A549 (cell line): ENCODE results near the gene C2orf42. TPM values are rescaled to one million over a fixed set of nuclear protein-coding genes. Genes with fewer than 3 reads are reported as not detected.
A peak's percentile ranks its signal among the peaks of the same experiment; 100 is the strongest.

Source experiments
- ATAC-seq, 2 experiments: fragments of 200-7000 bp in 1 of 2; fragments of >200 bp in 1 of 2; cut with Nextera tagmentation in 1 of 2; cut with Tn5 transposase in 1 of 2; 3 replicates each; pipeline versions ENCODE4 v1.8.0 to v1.9.1; 2018 to 2020; ENCODE audit warnings: mild to moderate bottlenecking in 1 of 2, moderate library complexity in 1 of 2
- CTCF ChIA-PET: fragments of 300-600 bp; sonication (Branson Sonifier 250); formaldehyde crosslinking; extraction: SDS; loops from one replicate; lab custom pipeline; 2021; ENCODE audit warnings: antibody characterized with exemption, inconsistent platforms; lab: Yijun Ruan, JAX
- POLR2A ChIA-PET: fragments of 350-600 bp; formaldehyde crosslinking; extraction: SDS; loops from one replicate; lab custom pipeline; 2021; ENCODE audit warnings: antibody characterized with exemption, inconsistent platforms; lab: Yijun Ruan, JAX
- DNase-seq, 2 experiments: peaks; one replicate each; pipeline versions ENCODE4 v3.0.0 to v3.0.0-alpha.2; 2011 to 2016; ENCODE audit warnings: low read depth in 1 of 2, low spot score in 1 of 2
- FAIRE-seq: peaks from 2 replicates; lab custom pipeline; 2011; peaks lifted over from hg19 to GRCh38; lab: Jason Lieb, UNC
- H3K27ac ChIP-seq, 2 experiments: fragments of >200 bp; sonication (Bioruptor Twin); formaldehyde crosslinking; 3 replicates each; pipeline ENCODE4 v1.5.1; 2016 to 2017
- H3K4me1 ChIP-seq: fragments of >200 bp; sonication (Bioruptor Twin); formaldehyde crosslinking; 3 replicates; pipeline ENCODE4 v1.6.1; 2016
- H3K4me2 ChIP-seq: fragments of >200 bp; sonication (Bioruptor Twin); formaldehyde crosslinking; 3 replicates; pipeline ENCODE4 v1.6.1; 2016
- H3K4me3 ChIP-seq: fragments of >200 bp; sonication (Bioruptor Twin); formaldehyde crosslinking; 3 replicates; pipeline ENCODE4 v1.5.1; 2016
- H3K9me3 ChIP-seq: fragments of >200 bp; sonication (Bioruptor Twin); formaldehyde crosslinking; 3 replicates; pipeline ENCODE4 v1.6.1; 2016
- BHLHE40 ChIP-seq: IDR thresholded peaks from 2 replicates; pipeline ENCODE4 v1.6.1; 2012; ENCODE audit warnings: low read depth, low read length, inconsistent platforms
- CEBPB ChIP-seq, 2 experiments: fragments of >200 bp in 1 of 2; sonication (Bioruptor Twin) in 1 of 2; formaldehyde crosslinking in 1 of 2; IDR thresholded peaks; 2 replicates each; pipeline ENCODE4 v1.6.1; 2012 to 2016
- CHD4 ChIP-seq: fragments of 200-600 bp; sonication (generic); IDR thresholded peaks from 2 replicates; pipeline ENCODE4 v1.6.1; 2016; ENCODE audit warnings: antibody characterized with exemption, mild to moderate bottlenecking, borderline replicate concordance
- E2F6 ChIP-seq: IDR thresholded peaks from 2 replicates; pipeline ENCODE4 v1.6.1; 2012; ENCODE audit warnings: low read depth, borderline replicate concordance
- FOSL2 ChIP-seq, 2 experiments: fragments of 450-650 bp in 1 of 2; fragments of >200 bp in 1 of 2; sonication (Bioruptor Twin) in 1 of 2; formaldehyde crosslinking; IDR thresholded peaks; 2 replicates each; pipeline versions ENCODE4 v1.5.0 to v1.6.1; 2016 to 2020; ENCODE audit warnings: mild to moderate bottlenecking in 1 of 2, moderate library complexity in 1 of 2
- HMGXB4 ChIP-seq: fragments of 250-450 bp; sonication (Bioruptor Pico); IDR thresholded peaks from 2 replicates; pipeline ENCODE4 v1.5.0; 2021; ENCODE audit warnings: mild to moderate bottlenecking, moderate library complexity, borderline replicate concordance
- JUN ChIP-seq, 2 experiments: fragments of >200 bp; sonication (Bioruptor Twin); formaldehyde crosslinking; IDR thresholded peaks; 2 replicates in 1 of 2; 3 replicates in 1 of 2; pipeline ENCODE4 v1.6.1; 2016 to 2017
- MYC ChIP-seq: IDR thresholded peaks from 2 replicates; pipeline ENCODE4 v1.6.1; 2012; ENCODE audit warnings: mild to moderate bottlenecking, inconsistent platforms, low read length, improper control_type of control experiment, borderline replicate concordance
- NFE2L2 ChIP-seq: fragments of 150-350 bp; conservative IDR thresholded peaks from 2 replicates; pipeline ENCODE4 v1.6.1; 2014; ENCODE audit warnings: low read length
- NR3C1 ChIP-seq: fragments of >200 bp; sonication (Bioruptor Twin); formaldehyde crosslinking; IDR thresholded peaks from 3 replicates; pipeline ENCODE4 v1.6.1; 2017
- POLR2A ChIP-seq: IDR thresholded peaks from 2 replicates; pipeline ENCODE4 v1.6.1; 2012; ENCODE audit warnings: mild to moderate bottlenecking, low read length
- POLR2AphosphoS2 ChIP-seq: conservative IDR thresholded peaks from 2 replicates; pipeline ENCODE4 v1.6.1; 2012; ENCODE audit warnings: low read length, improper control_type of control experiment, inconsistent platforms
- RAD21 ChIP-seq, 2 experiments: fragments of >200 bp in 1 of 2; sonication (Bioruptor Twin) in 1 of 2; formaldehyde crosslinking in 1 of 2; IDR thresholded peaks in 1 of 2; conservative IDR thresholded peaks in 1 of 2; 2 replicates in 1 of 2; 3 replicates in 1 of 2; pipeline ENCODE4 v1.6.1; 2012 to 2018; ENCODE audit warnings: inconsistent platforms in 1 of 2
- RARB ChIP-seq: fragments of 250-450 bp; sonication (Bioruptor Pico); IDR thresholded peaks from 2 replicates; pipeline ENCODE4 v1.8.0; 2021; ENCODE audit warnings: mild to moderate bottlenecking, moderate library complexity
- ZNF302 ChIP-seq: fragments of 250-450 bp; sonication (Bioruptor Pico); IDR thresholded peaks from 2 replicates; pipeline ENCODE4 v1.9.0; 2021; ENCODE audit warnings: inconsistent platforms, mild to moderate bottlenecking, moderate library complexity
- ZSCAN20 ChIP-seq: fragments of 250-450 bp; sonication (Bioruptor Pico); IDR thresholded peaks from 2 replicates; pipeline ENCODE4 v1.8.0; 2022; ENCODE audit warnings: mild to moderate bottlenecking, moderate library complexity
- WGBS: methylation state at CpG from one replicate; pipeline ENCODE4 v1.1.6; 2017; ENCODE audit errors: missing lambda C conversion rate; 5-methylcytosine and 5-hydroxymethylcytosine counted together
- polyA plus RNA-seq, 4 experiments: library from polyadenylated mRNA; depleted of rRNA in 3 of 4; stranded (reverse); fragments of >200 nt; fragmentation: RNase III in 1 of 4; extraction: RNeasy Plus Mini Kit Qiagen cat#74134 plus additional on column Dnase treatment in 1 of 4; gene quantifications; 2 replicates in 3 of 4; 3 replicates in 1 of 4; pipeline ENCODE4 v1.2.3, GENCODE V29; 2011 to 2017
- TF ChIP-seq, protein P1 (sequence below): fragments of 250-450 bp; sonication (Bioruptor Pico); IDR thresholded peaks from 2 replicates; pipeline ENCODE4 v1.5.0; 2020; ENCODE audit warnings: low read depth, mild to moderate bottlenecking, moderate library complexity
- TF ChIP-seq, protein P2 (sequence below): fragments of >200 bp; sonication (Bioruptor Twin); formaldehyde crosslinking; IDR thresholded peaks from 3 replicates; pipeline ENCODE4 v1.6.1; 2016
- TF ChIP-seq, protein P3 (sequence below): fragments of 150-350 bp; IDR thresholded peaks from 2 replicates; pipeline ENCODE4 v1.6.1; 2014; ENCODE audit warnings: low read depth, mild to moderate bottlenecking, low read length
- TF ChIP-seq, protein P4 (sequence below): fragments of 200-600 bp; sonication (generic); IDR thresholded peaks from 2 replicates; pipeline ENCODE4 v1.6.1; 2016; ENCODE audit warnings: antibody characterized with exemption, mild to moderate bottlenecking, moderate library complexity

Gene C2orf42
- polyA plus RNA-seq, 2 of the 4 experiments (the other 2 are of a cell fraction), result 9.5 to 10.4 TPM

- no peak for TF ChIP-seq MYC
- TF ChIP-seq FOSL2 (IDR thresholded peaks at IDR 0.05), result no peak
- no peak for TF ChIP-seq FOSL2 (CRISPR knock-in tag; IDR thresholded peaks at IDR 0.05)
- no peak for TF ChIP-seq E2F6
- no peak for TF ChIP-seq JUN (IDR thresholded peaks at IDR 0.05)
- no peak for TF ChIP-seq ZSCAN20
- TF ChIP-seq, all 56 proteins: peak for 0
- WGBS, result 59% methylated on average over 1 of the region's 1 CpG
- Histone ChIP-seq H3K4me3 (no peak overlapping the region), H3K27ac (peak overlapping the region; percentile 1 to 31; a peak in 4 of 6 replicates), H3K4me2 (peak overlapping the region; percentile 48), H3K9me3 (no peaks in the 10 kb centered on the region), H3K4me1 (peaks cover 47% of the 10 kb centered on the region)
- CTCF ChIA-PET, result interaction anchor here (0.9 to 3.9 kb wide), 3 partner anchors 8 to 216 kb away, joined by 4 to 12 read pairs (median 5); no protein-coding TSS in a partner anchor
- ATAC-seq, result no peak
- no peak for FAIRE-seq
- POLR2A ChIA-PET, result interaction anchor here (0.9 to 1.9 kb wide), 3 partner anchors 8 to 214 kb away, joined by 3 to 11 read pairs (median 4); no protein-coding TSS in a partner anchor
- no peak for DNase-seq
These were observed 62.8 kb downstream of the C2orf42 start for GRCh38 chr2:70128005-70128404.

- Histone ChIP-seq H3K4me3 (no peak overlapping the region), H3K27ac (peak overlapping the region in 1 of 2 experiments; percentile 99; a peak in 4 of 6 replicates), H3K4me2 (no peak overlapping the region)
- POLR2A ChIA-PET, result interaction anchor here (1.9 to 3.0 kb wide), 2 partner anchors 9 to 10 kb away, joined by 11 to 156 read pairs; no protein-coding TSS in a partner anchor
- TF ChIP-seq BHLHE40 (no peak), NR3C1 (no peak), RAD21 (conservative IDR thresholded peaks at IDR 0.05 in 1 of 2, IDR thresholded peaks at IDR 0.05 in 1 of 2) (no peak), CHD4 (no peak), ZNF302 (CRISPR knock-in tag) (no peak), RARB (CRISPR knock-in tag) (no peak)
- TF ChIP-seq, all 56 proteins: peak for 0
- H3K4me1 ChIP-seq, result peaks cover 36% of the 10 kb centered on the region
- no peak for ATAC-seq
- no peak for DNase-seq
- FAIRE-seq, result no peak
- 92% methylated on average over 2 of the region's 2 CpGs for WGBS
- CTCF ChIA-PET, result interaction anchor here (0.7 to 3.9 kb wide), 8 partner anchors 10 to 214 kb away, joined by 3 to 18 read pairs (median 4); no protein-coding TSS in a partner anchor
- H3K9me3 ChIP-seq, result no peaks in the 10 kb centered on the region
These were observed 64.4 kb downstream of the C2orf42 start for GRCh38 chr2:70126413-70126812.

DNA sequence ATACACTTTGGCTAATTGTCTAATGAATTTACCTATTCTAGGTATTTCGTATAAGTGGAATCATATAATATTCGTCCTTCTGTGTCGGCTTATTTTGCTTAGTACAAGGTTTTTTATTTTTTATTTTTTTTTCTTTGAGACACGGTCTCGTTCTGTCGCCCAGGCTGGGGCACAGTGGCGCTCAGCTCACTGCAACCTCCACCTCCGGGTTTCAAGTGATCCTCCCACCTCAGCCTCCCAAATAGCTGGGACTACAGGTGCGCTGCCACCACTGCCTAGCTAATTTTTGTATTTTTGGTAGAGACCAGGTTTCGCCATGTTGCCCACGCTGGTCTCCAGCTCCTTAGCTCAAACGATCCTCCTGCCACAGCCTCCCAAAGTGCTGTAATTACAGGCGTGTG, 65.3 kb downstream of the C2orf42 start:
- no peak for DNase-seq
- Histone ChIP-seq H3K4me2 (peak overlapping the region; percentile 81), H3K4me1 (peaks cover 34% of the 10 kb centered on the region), H3K9me3 (no peaks in the 10 kb centered on the region), H3K4me3 (peak overlapping the region; percentile 52), H3K27ac (peak overlapping the region; percentile 96 to 99)
- WGBS, result 80% methylated on average over 13 of the region's 13 CpGs
- POLR2A ChIA-PET, result interaction anchor here (1.1 to 3.0 kb wide), 10 partner anchors 10 to 211 kb away, joined by 3 to 156 read pairs (median 18); partner anchors contain the start of genes C2orf42, MXD1, PCBP1 and PCYOX1
- no peak for ATAC-seq
- no peak for FAIRE-seq
- CTCF ChIA-PET, result interaction anchor here (0.6 to 3.9 kb wide), 8 partner anchors 8 to 213 kb away, joined by 3 to 18 read pairs (median 6); no protein-coding TSS in a partner anchor
- TF ChIP-seq FOSL2 (IDR thresholded peaks at IDR 0.05) (no peak), FOSL2 (CRISPR knock-in tag; IDR thresholded peaks at IDR 0.05) (no peak), HMGXB4 (CRISPR knock-in tag) (no peak), CEBPB (IDR thresholded peaks at IDR 0.05) (no peak), ZNF302 (CRISPR knock-in tag) (no peak), NFE2L2 (no peak), POLR2A (no peak), POLR2AphosphoS2 (no peak), ZSCAN20 (no peak)
- TF ChIP-seq, protein P1, sequence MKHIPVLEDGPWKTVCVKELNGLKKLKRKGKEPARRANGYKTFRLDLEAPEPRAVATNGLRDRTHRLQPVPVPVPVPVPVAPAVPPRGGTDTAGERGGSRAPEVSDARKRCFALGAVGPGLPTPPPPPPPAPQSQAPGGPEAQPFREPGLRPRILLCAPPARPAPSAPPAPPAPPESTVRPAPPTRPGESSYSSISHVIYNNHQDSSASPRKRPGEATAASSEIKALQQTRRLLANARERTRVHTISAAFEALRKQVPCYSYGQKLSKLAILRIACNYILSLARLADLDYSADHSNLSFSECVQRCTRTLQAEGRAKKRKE (CRISPR knock-in tag), result no peak
- TF ChIP-seq, protein P2, sequence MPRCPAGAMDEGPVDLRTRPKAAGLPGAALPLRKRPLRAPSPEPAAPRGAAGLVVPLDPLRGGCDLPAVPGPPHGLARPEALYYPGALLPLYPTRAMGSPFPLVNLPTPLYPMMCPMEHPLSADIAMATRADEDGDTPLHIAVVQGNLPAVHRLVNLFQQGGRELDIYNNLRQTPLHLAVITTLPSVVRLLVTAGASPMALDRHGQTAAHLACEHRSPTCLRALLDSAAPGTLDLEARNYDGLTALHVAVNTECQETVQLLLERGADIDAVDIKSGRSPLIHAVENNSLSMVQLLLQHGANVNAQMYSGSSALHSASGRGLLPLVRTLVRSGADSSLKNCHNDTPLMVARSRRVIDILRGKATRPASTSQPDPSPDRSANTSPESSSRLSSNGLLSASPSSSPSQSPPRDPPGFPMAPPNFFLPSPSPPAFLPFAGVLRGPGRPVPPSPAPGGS, result no peak
- TF ChIP-seq, protein P3, sequence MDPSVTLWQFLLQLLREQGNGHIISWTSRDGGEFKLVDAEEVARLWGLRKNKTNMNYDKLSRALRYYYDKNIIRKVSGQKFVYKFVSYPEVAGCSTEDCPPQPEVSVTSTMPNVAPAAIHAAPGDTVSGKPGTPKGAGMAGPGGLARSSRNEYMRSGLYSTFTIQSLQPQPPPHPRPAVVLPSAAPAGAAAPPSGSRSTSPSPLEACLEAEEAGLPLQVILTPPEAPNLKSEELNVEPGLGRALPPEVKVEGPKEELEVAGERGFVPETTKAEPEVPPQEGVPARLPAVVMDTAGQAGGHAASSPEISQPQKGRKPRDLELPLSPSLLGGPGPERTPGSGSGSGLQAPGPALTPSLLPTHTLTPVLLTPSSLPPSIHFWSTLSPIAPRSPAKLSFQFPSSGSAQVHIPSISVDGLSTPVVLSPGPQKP, result no peak
- TF ChIP-seq, protein P4, sequence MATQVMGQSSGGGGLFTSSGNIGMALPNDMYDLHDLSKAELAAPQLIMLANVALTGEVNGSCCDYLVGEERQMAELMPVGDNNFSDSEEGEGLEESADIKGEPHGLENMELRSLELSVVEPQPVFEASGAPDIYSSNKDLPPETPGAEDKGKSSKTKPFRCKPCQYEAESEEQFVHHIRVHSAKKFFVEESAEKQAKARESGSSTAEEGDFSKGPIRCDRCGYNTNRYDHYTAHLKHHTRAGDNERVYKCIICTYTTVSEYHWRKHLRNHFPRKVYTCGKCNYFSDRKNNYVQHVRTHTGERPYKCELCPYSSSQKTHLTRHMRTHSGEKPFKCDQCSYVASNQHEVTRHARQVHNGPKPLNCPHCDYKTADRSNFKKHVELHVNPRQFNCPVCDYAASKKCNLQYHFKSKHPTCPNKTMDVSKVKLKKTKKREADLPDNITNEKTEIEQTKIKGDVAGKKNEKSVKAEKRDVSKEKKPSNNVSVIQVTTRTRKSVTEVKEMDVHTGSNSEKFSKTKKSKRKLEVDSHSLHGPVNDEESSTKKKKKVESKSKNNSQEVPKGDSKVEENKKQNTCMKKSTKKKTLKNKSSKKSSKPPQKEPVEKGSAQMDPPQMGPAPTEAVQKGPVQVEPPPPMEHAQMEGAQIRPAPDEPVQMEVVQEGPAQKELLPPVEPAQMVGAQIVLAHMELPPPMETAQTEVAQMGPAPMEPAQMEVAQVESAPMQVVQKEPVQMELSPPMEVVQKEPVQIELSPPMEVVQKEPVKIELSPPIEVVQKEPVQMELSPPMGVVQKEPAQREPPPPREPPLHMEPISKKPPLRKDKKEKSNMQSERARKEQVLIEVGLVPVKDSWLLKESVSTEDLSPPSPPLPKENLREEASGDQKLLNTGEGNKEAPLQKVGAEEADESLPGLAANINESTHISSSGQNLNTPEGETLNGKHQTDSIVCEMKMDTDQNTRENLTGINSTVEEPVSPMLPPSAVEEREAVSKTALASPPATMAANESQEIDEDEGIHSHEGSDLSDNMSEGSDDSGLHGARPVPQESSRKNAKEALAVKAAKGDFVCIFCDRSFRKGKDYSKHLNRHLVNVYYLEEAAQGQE, result no peak
